Measurements from ENCODE around the gene TSPOAP1.

TSPOAP1 gene

GRCh38 chr17:58330997-58331814 lies 2.6 kb upstream of the TSPOAP1 start:
- peak overlapping the region; percentile 90 for H3K4me2 ChIP-seq (ENCODE audit: low read depth, low read length, poor library complexity, severe bottlenecking)
- peaks cover 54% of the 10 kb centered on the region for H3K4me1 ChIP-seq (ENCODE audit: insufficient read depth, low read length, poor library complexity, severe bottlenecking)
- peak overlapping the region; percentile 99 for H3K4me3 ChIP-seq (ENCODE audit: low read length, poor library complexity, severe bottlenecking)
- peaks cover 90% of the 10 kb centered on the region for H3K79me2 ChIP-seq (ENCODE audit: insufficient read depth, low read length)
- no peak for TF ChIP-seq EZH2phosphoT487 (IDR thresholded peaks at IDR 0.05; ENCODE audit: borderline replicate concordance)
- no peak for TF ChIP-seq CTCF (conservative IDR thresholded peaks at IDR 0.05; ENCODE audit: low read length)
- peaks cover 60% of the 10 kb centered on the region for H4K20me1 ChIP-seq (ENCODE audit: insufficient read depth, low read length, poor library complexity, severe bottlenecking)
- no peaks in the 10 kb centered on the region for H3K9me2 ChIP-seq (replicated peaks; ENCODE audit: low read depth, low read length)
- H3K27me3 ChIP-seq (ENCODE audit: insufficient read depth, low read length, poor library complexity, severe bottlenecking) = peaks cover 24% of the 10 kb centered on the region
- H3F3A ChIP-seq (ENCODE audit: low read depth) = peaks cover 38% of the 10 kb centered on the region
- no peak overlapping the region for H2AFZ ChIP-seq (ENCODE audit: low read length)
- H3K9me3 ChIP-seq (ENCODE audit: insufficient read depth, low read depth, low read length) = no peaks in the 10 kb centered on the region
- H3K9ac ChIP-seq (ENCODE audit: low read depth, low read length, poor library complexity, severe bottlenecking) = peak overlapping the region; percentile 99
- H3K36me3 ChIP-seq (ENCODE audit: insufficient read depth, low read length) = peaks cover 39% of the 10 kb centered on the region

- Histone ChIP-seq H3F3A (ENCODE audit: low read depth) (peaks cover 34% of the 10 kb centered on the region), H3K9ac (ENCODE audit: low read depth, low read length, poor library complexity, severe bottlenecking) (peak overlapping the region; percentile 99), H3K79me2 (ENCODE audit: insufficient read depth, low read length) (peaks cover 95% of the 10 kb centered on the region), H3K36me3 (ENCODE audit: insufficient read depth, low read length) (peaks cover 39% of the 10 kb centered on the region), H3K27me3 (ENCODE audit: insufficient read depth, low read length, poor library complexity, severe bottlenecking) (peaks cover 24% of the 10 kb centered on the region), H4K20me1 (ENCODE audit: insufficient read depth, low read length, poor library complexity, severe bottlenecking) (peaks cover 63% of the 10 kb centered on the region), H3K9me2 (replicated peaks; ENCODE audit: low read depth, low read length) (no peaks in the 10 kb centered on the region), H3K4me1 (ENCODE audit: insufficient read depth, low read length, poor library complexity, severe bottlenecking) (peaks cover 50% of the 10 kb centered on the region), H3K4me3 (ENCODE audit: low read length, poor library complexity, severe bottlenecking) (peak overlapping the region; percentile 99), H2AFZ (ENCODE audit: low read length) (no peak overlapping the region), H3K4me2 (ENCODE audit: low read depth, low read length, poor library complexity, severe bottlenecking) (peak overlapping the region; percentile 90), H3K9me3 (ENCODE audit: insufficient read depth, low read depth, low read length) (no peaks in the 10 kb centered on the region)
- no peak for TF ChIP-seq EZH2phosphoT487 (IDR thresholded peaks at IDR 0.05; ENCODE audit: borderline replicate concordance)
- TF ChIP-seq CTCF (conservative IDR thresholded peaks at IDR 0.05; ENCODE audit: low read length) = no peak
Observed at GRCh38 chr17:58330538-58330996, 2.0 kb upstream of the TSPOAP1 start.

- Histone ChIP-seq H2AFZ (ENCODE audit: low read length) (no peak overlapping the region), H3K9ac (ENCODE audit: low read depth, low read length, poor library complexity, severe bottlenecking) (peak overlapping the region; percentile 99), H3K9me3 (ENCODE audit: insufficient read depth, low read depth, low read length) (no peaks in the 10 kb centered on the region), H3K27me3 (ENCODE audit: insufficient read depth, low read length, poor library complexity, severe bottlenecking) (peaks cover 24% of the 10 kb centered on the region), H3K79me2 (ENCODE audit: insufficient read depth, low read length) (peaks cover 95% of the 10 kb centered on the region), H3K4me2 (ENCODE audit: low read depth, low read length, poor library complexity, severe bottlenecking) (peak overlapping the region; percentile 90), H4K20me1 (ENCODE audit: insufficient read depth, low read length, poor library complexity, severe bottlenecking) (peaks cover 69% of the 10 kb centered on the region), H3K4me1 (ENCODE audit: insufficient read depth, low read length, poor library complexity, severe bottlenecking) (peaks cover 44% of the 10 kb centered on the region), H3K4me3 (ENCODE audit: low read length, poor library complexity, severe bottlenecking) (peak overlapping the region; percentile 99), H3K36me3 (ENCODE audit: insufficient read depth, low read length) (peaks cover 42% of the 10 kb centered on the region), H3F3A (ENCODE audit: low read depth) (peaks cover 29% of the 10 kb centered on the region), H3K9me2 (replicated peaks; ENCODE audit: low read depth, low read length) (no peaks in the 10 kb centered on the region)
- TF ChIP-seq EZH2phosphoT487 (IDR thresholded peaks at IDR 0.05; ENCODE audit: borderline replicate concordance) = no peak
- no peak for TF ChIP-seq CTCF (conservative IDR thresholded peaks at IDR 0.05; ENCODE audit: low read length)
Observed at GRCh38 chr17:58329810-58330537, 1.4 kb upstream of the TSPOAP1 start.
